DND-41 (cell line): ENCODE measurements around the gene SSTR3.

Experiments used
- CTCF ChIP-seq: IDR thresholded peaks from 2 replicates; pipeline ENCODE4 v1.5.1; 2012; ENCODE audit warnings: borderline replicate concordance, low read length, moderate library complexity, mild to moderate bottlenecking; ENCODE audit not compliant: poor library complexity, severe bottlenecking; ENCODE audit errors: extremely low read depth
- EZH2 ChIP-seq: IDR thresholded peaks from 3 replicates; pipeline ENCODE4 v1.6.1; 2012; ENCODE audit warnings: borderline replicate concordance, low read depth, mild to moderate bottlenecking, moderate library complexity, low read length, inconsistent platforms; ENCODE audit not compliant: severe bottlenecking

DNA sequence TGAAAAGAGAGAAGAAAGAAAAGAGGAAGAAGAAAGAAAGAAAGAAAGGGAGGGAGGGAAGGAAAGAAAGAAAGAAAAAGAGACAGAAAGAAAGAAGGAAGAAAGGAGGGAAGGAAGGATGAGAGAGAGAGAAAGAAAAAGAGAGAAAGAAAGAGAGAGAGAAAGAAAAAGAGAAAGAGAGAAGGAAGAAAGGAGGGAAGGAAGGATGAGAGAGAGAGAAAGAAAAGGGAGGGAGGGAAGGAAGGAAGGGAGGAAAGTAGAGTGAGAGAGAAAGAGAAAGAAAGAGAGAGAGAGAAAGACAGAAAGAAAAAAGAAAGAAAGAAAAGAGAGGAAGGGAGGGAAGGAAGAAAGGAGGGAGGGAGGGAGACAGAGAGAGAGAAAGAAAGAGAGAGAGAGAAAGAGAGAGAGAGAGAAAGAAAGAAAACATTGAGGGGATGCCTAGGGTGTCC, 43.3 kb upstream of the SSTR3 start:
- TF ChIP-seq CTCF, result no peak
- no peak for TF ChIP-seq EZH2
